ENCODE results near the gene SETDB1.

SETDB1 gene

DNA sequence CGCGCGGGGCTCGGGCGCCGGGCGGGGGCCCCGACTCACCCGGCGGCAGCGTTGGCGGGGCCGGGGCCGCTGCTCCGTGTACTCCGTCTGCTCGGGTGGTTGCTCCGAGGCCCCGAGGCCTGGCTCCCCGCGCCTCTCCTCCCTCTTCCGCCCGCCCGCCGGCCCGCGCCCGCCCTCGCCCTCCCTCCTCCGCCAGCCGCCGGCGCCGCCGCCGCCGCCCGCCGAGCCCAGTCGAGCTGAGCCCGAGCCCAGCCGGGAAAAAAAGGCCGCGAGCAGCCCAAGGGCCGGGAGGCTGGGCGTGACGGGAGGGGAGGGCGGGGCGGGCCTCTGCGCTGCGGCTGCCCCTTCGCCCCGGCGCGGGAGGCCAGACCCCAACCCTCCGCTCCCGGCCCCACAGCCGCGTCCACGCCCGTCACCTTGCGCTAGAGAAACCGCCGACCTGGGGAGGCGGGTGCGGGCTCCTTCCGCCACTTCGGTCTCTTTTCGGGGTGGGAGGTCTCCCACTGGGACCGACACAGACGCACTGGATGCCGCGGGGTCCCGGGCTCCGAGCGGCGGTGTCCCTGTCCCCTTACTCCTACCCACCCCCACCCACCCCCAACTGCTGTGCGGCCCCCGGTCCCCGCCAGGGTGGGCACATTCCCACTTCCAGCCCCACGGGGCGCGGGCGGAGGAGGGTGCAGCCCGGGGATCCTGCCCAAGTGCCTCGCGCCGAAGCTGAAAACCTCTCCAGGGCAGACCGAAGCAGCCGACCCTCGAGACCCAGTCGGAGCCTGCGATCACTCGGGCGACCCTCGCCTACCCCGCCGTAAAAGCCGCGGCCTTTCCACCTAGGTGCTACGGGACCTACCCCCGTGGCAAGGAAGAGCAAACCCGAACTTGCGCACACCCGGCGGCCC is 48.7 kb downstream of the SETDB1 start, which contains the start of gene CERS2:
Gene CERS2, minus strand, starts transcription at position 256 of the 899 bp plus-strand sequence. CDS start 5,745 bp downstream, outside the sequence.
- DNase-seq: peak in 52 of 58 donors; percentile 14 to 79 (median 56)

DNA sequence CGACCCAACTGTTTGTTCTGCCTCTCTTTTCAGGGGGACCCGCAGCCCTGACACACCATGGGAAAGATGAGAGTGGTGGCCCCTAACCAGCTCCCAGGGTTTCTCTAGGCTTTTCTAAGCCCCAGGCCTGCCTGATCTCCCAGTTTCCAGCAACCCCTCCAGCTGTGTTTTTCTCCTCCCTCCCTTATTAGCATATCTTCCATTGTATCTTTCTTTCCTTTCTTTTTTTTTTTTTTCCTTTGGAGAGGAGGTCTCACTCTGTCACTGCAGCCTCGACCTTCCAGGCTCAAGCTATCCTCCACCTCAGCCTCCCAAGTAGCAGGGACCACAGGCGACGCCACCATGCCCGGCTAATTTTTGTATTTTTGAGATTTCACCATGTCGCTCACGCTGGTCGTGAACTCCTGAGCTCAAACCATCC is 50.2 kb downstream of the SETDB1 start:
- DNase-seq: no peak

DNA sequence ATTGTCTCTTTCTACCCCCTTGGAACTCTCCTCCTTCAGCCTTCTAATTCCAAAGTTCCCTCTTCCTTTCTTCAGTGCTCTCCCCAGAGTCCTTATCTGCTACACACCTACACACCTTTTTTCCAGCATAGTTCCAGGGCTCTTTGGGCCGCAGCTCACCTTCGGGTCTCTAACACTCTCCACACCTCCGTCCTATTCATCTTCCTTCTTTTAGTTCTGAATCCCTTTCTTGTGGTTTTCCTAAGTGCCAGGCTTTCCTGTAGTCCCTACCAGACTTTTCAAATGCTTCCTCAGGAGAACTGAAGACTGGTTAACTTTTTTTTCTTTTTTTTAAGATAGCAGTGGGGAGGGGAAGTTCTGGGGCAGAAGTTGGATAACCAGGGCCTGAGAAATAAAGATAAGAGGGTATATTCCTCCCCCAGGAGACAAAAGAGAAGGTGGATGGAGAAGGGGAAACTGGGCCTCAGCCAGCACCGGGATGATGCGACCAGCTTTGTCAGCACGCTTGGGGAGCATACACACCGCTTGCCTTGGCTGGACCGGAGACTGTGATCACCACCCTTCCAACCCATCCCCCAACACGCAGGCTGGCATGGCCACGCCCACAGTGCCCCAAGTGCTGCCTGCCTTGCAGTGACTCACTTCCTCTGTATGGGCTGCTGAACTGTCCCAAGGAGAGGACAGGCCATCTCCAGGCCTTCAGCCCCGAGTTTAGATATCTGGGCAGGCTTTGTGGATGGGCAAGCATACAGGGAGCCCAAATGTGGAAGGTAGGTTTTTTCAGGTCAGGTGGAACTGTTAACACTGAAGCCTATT is 50.9 kb downstream of the SETDB1 start:
- DNase-seq: peak in 50 of 58 donors; percentile 7 to 87 (median 60)

DNA sequence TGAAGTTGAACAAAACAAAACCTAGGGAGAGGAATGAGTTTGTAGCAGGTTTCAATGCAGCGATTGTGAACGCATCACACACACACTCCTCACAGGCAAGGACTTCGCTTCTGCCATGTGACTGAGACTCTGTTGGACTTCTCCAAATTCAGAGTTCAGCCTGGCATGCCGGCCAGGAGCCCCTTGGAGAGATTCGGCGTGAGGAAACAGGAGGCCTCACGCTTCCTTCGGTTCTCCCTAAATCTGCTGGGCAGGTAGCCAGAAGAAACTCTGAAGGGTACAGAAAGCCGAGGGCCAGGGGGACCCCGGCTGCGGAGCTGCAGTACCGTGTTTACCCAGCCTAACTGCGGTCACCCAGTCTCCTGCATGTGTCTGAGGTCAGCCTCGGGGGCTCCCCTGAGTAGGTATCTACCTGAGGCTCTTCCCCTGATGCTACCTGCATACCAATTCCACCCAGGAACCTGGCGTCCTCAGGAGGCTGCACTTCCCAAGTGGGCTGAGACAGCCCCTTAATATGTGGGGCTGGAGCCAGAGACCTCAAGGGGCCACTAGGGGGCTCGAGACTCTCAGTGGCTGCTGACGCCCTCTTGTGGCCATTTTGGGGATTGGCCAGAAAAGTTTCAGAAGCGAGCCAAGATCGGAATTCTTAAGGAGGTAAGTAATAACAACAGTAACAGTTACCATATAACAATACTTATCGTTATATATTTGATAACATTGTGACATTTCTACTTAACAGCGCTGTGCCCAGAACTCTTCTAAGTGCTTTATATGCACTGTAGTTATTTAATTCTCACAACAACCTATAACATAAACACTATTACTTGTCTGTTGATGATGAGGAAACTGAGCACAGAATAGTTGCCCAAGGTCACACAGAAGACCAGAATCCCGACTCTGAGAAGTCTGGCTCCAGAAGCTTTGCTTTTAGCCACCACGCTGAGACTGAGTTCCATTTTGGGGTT is 53.2 kb downstream of the SETDB1 start:
- peak in 56 of 58 donors; percentile 25 to 89 (median 68) for DNase-seq

DNA sequence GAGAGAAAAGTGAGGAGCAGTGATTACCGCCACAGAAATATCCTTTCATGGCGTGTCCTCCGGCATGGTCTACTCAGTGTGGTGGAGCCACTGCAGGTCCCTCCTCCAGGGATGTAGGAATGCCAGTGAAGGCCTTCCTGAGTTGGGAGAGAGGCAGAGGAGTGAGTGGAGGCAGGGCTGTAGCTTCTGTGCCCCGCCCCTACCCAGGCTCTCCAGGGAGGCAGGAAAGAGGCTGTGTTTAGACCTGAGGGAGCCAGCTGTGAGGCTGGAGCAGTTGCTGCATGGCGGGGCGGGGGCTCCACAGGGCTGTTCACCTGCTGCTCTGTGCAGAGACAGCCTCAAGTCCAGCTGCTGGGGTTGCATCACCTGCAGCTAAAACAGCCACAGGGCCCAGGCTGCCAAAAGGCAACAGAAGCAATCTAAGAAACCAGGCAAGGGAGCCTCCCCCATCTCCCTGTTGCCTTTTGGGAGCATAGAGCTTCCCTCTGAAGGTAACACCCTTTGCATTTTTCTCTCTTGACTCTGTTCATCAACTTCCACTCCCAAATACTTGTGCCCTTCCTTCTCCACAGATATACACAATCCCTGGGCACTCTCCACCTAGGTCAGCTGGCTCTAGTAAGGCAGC is 55.1 kb downstream of the SETDB1 start:
- DNase-seq: no peak

DNA sequence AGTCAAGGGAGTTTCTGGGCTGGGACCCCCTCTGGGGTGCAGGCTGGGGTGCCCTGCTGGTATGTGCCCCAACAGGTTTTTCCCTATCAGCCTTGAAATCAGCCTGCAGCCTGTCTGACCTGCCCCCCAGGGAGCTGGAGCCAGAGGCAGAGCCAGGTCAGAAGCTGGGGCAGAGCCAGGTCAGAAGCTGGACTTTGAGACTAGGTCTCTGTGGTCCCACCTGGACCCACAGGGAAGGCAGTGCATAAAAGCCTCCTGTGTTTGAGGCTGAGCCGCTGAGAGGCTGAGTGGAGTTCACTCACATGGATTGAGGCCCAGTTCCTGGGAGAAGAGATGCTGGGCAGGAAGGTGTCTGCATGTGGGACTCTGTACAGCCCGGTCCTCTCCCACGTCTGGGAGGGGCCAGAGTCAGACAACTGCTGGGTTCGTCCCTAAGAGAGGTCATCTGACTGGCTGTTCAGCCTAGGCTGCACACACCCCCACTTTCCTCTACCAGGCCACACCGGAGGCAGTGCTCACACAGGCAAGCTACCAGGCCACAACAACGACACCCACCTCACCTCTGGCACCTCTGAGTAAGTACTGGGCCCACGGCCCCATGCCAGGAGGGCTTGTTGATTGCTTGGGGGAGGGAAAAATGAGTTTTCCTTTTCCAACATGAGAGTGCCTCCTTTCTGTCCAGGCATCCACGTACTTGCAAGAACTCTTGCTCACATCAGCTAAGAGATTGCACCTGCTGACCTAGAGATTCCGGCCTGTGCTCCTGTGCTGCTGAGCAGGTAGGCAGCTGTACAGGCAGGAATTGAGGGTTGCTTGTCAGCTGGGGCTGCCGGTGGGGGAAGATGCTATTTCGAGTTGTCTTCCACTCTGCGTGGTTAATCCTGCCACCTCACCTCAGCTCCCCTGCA is 55.9 kb downstream of the SETDB1 start, which contains the start of gene ANXA9:
Gene ANXA9, plus strand, starts transcription at position 488 of the 908 bp plus-strand sequence. CDS start 814 bp downstream, outside the sequence.
- no peak for DNase-seq

DNA sequence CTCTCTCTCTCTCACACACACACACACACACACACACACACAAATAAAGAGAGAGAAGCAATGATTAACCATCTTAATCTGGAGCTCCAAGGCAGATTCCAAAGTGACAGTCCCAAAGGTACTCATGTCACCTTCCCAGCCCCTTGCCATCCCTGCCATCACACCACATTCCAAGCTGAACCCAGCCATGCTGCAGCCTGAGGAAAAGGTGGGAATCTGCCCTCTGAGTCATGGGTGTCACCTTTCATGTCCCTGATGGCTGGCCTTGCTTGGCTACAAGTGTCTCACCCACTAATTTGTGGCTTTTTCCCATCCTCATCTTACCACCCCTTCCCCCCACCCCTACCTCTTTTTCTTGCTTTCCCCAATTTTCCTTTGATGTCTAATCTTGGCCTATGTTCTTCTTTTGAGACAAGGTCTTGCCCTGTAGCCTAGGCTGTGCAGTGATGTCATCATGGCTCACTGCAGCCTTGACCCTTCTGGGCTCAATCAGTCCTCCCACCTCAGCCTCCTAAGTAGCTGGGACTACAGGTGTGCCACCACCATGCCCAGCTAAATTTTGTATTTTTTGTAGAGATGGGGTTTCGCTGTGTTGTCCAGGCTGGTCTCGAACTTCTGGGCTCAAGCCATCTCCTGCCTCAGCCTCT is 59.1 kb downstream of the SETDB1 start:
- DNase-seq: no peak

DNA sequence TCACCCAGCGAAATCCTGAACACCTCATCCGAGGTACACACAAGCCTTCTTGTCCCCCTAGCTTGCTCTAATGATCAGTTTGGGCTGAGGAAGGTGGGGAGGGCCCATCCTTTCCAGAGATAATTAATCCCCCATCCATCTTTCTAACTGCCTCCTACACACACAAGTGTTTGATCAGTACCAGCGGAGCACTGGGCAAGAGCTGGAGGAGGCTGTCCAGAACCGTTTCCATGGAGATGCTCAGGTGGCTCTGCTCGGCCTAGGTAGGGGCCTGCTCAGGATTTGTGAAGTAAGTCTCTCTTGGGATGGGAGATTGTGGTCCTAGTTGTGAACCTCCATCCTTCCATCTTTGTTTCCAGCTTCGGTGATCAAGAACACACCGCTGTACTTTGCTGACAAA is 61.8 kb downstream of the SETDB1 start:
- DNase-seq: no peak

DNA sequence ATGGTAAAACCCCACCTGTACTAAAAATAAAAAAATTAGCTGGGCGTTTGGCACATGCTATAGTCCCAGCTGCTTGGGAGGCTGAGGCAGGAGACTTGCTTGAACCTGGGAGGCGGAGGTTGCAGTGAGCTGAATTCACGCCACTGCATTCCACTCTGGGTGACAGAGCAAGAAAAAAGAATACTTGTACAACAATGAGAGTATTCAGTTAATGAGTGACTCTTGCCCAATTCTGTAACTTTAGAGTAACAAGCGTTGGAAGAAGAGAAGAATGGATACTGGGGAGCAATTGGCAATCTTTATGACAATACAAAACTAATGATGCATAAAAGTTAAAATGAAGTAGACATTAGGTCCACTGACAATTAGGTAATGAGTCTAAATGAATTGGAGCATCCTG is 66.5 kb downstream of the SETDB1 start:
- no peak for DNase-seq

DNA sequence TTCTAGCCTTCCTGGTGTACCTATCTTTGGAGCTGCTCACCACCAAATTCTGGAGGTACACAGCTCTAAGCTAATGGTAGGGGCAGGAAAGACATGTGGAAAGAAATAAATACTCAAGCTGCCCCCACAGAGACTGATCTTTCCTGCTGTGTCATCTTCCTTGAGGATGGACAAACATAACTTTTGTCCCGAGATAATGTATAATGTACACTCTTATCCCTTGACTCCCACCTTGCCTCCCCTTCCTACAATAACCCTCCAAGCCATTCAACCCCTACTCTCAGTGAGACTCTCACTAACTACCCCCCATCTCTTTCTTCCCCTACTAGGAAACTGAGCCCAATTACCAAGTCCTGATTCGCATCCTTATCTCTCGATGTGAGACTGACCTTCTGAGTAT is 68.1 kb downstream of the SETDB1 start:
- DNase-seq: no peak

DNA sequence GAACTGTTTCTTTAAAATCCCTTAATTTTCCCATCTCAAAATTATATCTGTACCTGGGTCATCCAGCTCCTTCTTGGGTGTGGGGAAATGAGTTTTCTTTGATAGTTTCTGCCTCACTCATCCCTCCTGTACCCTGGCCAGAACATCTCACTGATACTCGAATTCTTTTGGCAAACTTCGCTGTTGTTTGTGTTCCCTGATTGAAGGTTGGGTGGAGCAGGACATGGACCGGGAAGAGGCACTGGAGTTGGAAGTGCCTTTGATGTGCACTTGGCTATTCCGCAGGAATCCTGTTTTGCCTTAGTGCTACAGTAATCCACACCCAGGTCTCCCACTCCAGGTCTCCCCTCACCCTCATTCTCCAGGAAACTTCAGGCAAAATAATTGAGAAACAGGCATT is 69.3 kb downstream of the SETDB1 start:
- DNase-seq: no peak

DNA sequence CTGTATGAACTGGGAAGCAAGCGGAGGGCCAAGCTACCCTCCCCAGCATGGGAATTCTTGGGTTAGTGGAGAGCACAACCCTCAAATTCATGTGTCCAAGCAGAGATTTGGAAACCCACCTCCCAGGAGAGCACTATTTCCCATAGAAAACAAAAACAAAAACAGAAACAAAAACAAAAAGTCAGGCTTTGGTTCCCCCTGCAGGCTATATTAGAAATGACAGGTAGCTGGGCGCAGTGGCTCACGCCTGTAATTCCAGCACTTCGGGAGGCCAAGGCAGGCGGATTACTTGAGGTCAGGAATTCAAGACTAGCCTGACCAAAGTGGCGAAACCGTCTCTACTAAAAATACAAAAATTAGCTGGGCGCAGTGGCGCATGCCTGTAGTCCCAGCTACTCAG is 69.7 kb downstream of the SETDB1 start:
- DNase-seq: peak in 16 of 58 donors; percentile 3 to 42 (median 16)

DNA sequence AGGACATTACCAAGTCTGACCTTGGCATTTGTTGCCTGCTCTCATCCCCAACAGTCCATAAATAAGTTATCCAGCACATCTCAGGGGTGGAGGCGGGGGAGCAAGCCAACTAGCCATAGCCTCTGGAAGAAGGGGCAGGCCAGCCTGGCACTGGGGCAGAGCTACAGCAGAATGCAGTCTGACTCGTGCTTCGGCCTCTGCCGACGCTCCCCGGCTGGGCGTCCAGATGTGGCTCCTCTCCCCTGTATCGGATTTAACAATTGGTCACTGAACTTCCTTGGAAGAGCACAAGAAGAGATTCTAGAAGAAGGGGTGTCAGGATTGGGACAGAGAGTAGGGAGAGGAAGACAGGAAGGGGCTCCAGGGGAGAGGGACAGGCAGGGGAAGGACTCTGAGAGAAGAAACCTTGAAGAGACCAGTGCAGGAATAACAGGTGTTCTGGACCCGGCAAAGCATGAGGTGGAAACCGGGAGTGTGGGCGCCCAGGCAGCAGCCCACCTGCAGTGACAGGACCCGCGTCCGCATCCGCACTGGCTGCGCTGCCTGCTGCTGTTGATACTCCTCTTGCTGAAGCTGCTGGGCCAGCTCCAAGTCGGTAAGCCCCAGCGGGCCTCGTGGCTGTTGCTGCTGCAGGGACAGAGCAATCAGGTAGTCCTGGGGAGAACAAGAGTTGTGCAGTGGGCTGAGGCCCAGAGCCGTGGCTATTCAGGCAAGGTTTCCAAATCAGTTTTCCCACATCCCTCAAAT is 71.1 kb downstream of the SETDB1 start:
- no peak for DNase-seq

DNA sequence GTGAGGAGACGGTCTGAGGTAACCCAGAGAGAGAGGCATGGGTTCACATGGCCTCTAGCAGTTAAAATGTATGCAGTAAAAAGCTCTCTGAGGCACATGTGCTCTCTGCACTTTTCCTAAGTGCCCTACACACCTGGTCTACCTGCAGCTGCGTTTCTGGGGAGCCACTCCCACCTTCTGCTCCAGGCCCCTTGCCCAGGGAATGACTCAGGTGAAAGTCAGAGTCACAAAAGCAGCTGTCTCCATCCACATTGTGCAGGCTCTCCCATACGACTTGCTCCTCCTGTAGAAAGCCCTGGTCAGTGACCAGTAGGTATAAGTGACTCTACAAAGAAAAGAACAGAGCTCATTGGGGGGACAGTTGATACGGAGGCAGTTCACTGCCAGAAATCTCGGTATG is 71.8 kb downstream of the SETDB1 start:
- DNase-seq: no peak

DNA sequence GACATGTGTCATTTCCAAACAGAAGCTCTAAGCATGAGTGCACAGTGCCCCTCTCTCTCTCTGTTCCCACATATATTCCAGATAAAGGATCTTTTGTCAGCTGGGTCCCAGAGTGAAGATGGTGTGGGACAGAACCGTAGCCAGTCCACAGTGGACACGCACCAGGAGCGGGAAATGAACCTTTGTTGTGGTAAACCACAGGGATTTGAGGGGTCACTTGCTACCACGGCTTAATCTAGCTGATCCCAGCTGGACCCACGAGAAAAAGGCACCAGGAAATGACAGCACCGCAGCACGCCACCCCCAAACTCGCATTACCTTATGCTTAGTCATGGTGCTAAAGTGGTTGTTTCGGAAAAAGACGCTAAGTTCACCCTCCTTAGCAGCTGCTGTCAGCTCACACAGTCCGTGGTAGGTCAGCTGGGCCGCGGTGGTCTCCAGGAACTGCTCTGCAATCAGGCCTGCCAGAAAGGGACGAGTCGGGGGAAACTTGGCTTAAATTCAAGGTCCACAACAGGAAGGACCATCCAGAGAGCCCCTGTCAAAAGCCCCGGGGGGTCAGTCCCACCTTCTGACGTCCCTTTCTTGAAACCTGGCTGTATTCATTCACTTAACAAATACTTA is 73.0 kb downstream of the SETDB1 start:
- peak in 13 of 58 donors; percentile 8 to 53 (median 23) for DNase-seq

DNA sequence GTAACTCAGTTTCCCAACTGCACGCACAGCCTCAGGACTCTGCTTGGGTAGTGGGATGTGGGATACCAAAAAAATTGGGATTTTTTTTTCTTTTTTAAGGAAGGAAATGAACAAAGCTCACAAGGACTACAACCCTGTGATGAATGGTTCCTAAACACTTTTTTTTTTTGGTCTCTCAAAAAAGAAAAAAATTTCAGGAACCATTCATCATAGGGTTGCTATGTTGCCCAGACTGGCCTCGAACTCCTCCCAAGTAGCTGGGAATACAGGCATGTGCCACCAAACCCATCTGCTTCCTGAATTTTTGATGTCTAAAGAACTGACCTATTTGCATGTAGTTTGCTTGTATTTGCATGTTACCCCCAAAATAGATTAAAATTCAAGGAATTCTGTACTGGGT is 73.8 kb downstream of the SETDB1 start:
- DNase-seq: no peak

DNA sequence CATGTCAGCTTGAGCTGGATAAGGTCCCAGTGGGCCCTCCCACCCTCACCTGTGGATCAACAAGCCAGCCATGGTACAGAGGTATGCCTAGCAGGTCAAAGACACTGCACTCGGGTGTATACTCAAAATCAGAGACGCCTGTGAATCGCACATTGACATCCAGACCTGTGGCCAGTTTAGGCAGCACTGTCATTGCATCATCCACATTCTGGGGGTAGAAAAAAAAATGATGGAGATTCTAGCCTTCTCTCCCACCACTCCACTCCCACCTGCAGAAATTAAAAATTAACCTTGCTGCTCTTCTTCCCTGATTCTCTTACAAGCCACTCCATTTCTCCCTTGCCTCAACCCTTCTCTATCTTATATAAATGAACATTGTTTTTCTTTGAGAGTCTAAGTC is 74.2 kb downstream of the SETDB1 start:
- no peak for DNase-seq

All from anterior cingulate cortex (tissue), 58 donors.